ENCODE data around the gene INPP4B. TPM values are rescaled to one million over a fixed set of nuclear protein-coding genes. Genes with fewer than 3 reads are reported as not detected.

Gene INPP4B
- total RNA-seq, 1 donor from 2014 or later: 32.7 TPM

DNA sequence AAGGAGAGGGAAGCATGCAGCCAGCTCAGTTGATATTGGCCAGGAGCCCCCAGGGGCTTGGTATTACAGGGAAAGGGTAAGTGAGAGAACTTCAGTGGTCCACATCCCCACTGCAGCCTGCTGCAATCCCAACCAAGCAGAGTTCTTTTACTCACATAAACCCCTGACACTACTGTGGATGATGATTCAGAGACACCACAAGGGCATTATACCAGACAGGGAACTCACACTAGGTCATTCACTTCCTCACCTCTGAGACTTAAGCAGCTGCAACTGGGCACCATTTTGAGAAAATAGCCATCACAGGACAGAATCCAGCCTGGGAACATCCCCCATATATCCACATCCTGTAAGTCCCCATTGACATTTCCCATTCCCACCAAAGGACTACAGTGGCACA lies 248.0 kb downstream of the INPP4B start:
- TF ChIP-seq, protein P1, sequence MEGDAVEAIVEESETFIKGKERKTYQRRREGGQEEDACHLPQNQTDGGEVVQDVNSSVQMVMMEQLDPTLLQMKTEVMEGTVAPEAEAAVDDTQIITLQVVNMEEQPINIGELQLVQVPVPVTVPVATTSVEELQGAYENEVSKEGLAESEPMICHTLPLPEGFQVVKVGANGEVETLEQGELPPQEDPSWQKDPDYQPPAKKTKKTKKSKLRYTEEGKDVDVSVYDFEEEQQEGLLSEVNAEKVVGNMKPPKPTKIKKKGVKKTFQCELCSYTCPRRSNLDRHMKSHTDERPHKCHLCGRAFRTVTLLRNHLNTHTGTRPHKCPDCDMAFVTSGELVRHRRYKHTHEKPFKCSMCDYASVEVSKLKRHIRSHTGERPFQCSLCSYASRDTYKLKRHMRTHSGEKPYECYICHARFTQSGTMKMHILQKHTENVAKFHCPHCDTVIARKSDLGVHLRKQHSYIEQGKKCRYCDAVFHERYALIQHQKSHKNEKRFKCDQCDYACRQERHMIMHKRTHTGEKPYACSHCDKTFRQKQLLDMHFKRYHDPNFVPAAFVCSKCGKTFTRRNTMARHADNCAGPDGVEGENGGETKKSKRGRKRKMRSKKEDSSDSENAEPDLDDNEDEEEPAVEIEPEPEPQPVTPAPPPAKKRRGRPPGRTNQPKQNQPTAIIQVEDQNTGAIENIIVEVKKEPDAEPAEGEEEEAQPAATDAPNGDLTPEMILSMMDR (IDR thresholded peaks at IDR 0.05): no peak
- Histone ChIP-seq H3K36me3 (no peaks in the 10 kb centered on the region), H3K4me1 (no peaks in the 10 kb centered on the region), H3K27ac (no peak overlapping the region), H3K9me3 (peaks cover 3 to 7% of the 10 kb centered on the region in 2 donors), H3K27me3 (no peaks in the 10 kb centered on the region), H3K4me3 (no peak overlapping the region)
- intact Hi-C loops (cut with DNase I): no loop called here
- no peak for DNase-seq (ENCODE audit: low spot score in 2 of 2)

DNA sequence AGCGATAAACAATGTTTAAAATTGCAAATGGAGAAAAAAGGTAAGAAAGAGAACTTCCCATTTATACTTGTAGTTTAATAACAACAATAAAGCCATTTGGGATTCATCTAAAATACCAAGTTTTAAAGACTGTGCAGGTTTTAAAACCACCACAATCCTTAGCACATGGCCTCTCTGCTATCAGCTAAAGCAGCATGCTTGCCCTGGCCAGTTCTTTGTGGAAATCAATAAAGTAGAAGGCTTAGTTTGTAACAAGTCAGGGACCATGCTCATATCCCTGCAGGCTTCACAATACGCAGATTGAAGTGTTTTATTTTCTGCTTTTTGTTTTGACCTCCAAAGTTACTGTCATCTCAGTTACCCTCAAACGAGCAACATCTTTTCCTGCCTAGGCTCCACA lies 249.5 kb downstream of the INPP4B start:
- H3K27ac ChIP-seq: no peak overlapping the region
- H3K9me3 ChIP-seq: no peaks in the 10 kb centered on the region
- TF ChIP-seq, protein P1 (IDR thresholded peaks at IDR 0.05): no peak
- H3K36me3 ChIP-seq: no peaks in the 10 kb centered on the region
- DNase-seq (ENCODE audit: low spot score in 2 of 2): no peak
- no peak overlapping the region for H3K4me3 ChIP-seq
- intact Hi-C loops (cut with DNase I): no loop called here
- H3K4me1 ChIP-seq: no peaks in the 10 kb centered on the region
- no peaks in the 10 kb centered on the region for H3K27me3 ChIP-seq

DNA sequence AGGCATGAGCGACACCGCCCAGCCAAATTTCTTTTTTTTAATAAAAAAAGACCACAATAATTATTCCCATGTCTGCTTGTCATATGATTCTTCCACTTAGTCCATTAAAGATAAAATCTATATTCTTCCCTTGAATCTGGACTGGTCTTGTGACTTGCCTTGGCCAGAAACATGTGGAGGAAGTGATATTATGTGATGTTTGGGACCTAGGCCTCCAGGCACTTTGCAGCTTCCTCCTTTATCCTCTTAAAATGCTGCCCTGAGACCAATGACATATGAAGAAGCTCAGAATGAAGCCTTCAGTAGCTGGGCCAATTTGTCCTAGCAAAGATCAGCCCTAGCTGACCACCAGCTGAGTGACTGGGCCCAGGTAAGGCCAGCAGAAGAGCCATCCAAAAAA lies 250.0 kb downstream of the INPP4B start:
- no peaks in the 10 kb centered on the region for H3K27me3 ChIP-seq
- no peaks in the 10 kb centered on the region for H3K4me1 ChIP-seq
- no peak for DNase-seq (ENCODE audit: low spot score in 2 of 2)
- no peaks in the 10 kb centered on the region for H3K36me3 ChIP-seq
- H3K9me3 ChIP-seq: no peaks in the 10 kb centered on the region
- H3K27ac ChIP-seq: no peak overlapping the region
- TF ChIP-seq, protein P1 (IDR thresholded peaks at IDR 0.05): no peak
- no peak overlapping the region for H3K4me3 ChIP-seq
- intact Hi-C loops (cut with DNase I): no loop called here

DNA sequence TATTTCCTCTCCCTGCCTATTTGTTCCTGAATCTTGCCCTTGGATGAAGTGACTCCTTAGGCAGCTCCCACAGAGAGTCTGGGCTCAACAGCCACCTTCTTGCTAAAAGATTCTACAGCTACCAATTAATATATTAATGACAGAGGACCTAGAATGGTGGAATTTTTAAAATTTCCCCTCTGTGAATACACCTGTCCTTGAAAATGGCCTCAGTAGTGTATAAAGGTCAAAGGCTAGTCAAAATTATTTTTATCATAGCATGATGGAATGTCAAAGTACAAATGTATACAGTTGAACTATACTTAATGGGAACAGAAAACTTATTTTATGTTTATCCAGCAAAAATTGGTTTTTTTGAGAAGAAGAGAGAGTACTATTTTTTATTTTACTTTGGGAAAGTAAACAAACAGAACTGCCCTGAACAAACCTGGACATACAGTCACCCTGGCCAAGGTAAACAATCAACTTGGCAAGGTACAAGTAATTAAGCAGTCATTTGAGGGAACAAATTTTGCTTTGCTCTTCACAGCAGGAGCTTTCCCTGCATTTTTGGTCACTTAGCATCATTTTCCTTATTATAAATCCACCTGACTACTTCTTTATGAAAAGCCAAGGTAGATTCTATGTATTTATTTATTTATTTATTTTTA lies 250.8 kb downstream of the INPP4B start:
- H3K9me3 ChIP-seq: no peaks in the 10 kb centered on the region
- no peaks in the 10 kb centered on the region for H3K27me3 ChIP-seq
- DNase-seq (ENCODE audit: low spot score in 2 of 2): no peak
- intact Hi-C loops (cut with DNase I): no loop called here
- no peaks in the 10 kb centered on the region for H3K36me3 ChIP-seq
- H3K27ac ChIP-seq: no peak overlapping the region
- TF ChIP-seq, protein P1 (IDR thresholded peaks at IDR 0.05): no peak
- no peaks in the 10 kb centered on the region for H3K4me1 ChIP-seq
- no peak overlapping the region for H3K4me3 ChIP-seq

DNA sequence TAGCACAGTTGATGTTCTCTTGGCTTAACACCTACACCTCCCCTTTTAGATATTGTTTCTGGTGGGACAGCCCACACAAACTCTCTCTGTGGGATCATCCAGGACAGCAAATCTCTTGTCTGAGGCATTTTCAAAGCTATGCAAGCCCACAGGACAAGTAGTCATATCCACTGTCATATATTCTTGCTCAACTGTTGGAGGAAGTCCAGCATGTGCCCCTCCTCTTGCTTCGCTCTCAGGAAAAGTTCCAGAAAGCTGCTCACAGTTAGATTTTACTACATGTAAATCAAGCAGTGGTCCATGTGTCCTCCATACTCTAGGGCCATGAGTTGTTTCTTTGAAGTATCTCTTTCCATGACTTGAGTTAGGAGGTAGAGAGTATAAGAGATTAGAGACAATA lies 260.7 kb downstream of the INPP4B start:
- Histone ChIP-seq H3K27ac (no peak overlapping the region), H3K4me1 (no peaks in the 10 kb centered on the region), H3K27me3 (no peaks in the 10 kb centered on the region), H3K36me3 (no peaks in the 10 kb centered on the region), H3K9me3 (no peaks in the 10 kb centered on the region), H3K4me3 (no peak overlapping the region)
- intact Hi-C loops (cut with DNase I): no loop called here
- TF ChIP-seq, protein P1 (IDR thresholded peaks at IDR 0.05): no peak
- DNase-seq (ENCODE audit: low spot score in 2 of 2): no peak

DNA sequence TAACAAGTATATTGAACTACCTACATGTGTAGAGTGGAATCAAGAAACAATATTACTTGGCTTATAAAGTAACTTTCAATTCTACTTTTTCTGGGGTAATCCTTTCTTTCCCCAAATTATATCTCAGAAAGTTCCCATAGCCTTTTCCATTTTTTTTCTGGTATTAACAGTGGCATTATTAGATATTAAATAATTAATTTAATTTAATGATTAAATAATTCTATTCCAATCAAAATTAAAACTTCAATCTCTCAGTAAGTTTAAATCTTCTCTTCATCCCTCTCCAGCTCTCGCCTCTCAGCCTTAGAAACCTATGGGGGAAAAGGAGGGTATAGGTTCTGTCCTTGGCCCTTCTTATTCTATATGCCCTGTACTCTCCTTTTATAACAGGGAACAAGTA lies 262.4 kb downstream of the INPP4B start:
- no peaks in the 10 kb centered on the region for H3K36me3 ChIP-seq
- TF ChIP-seq, protein P1 (IDR thresholded peaks at IDR 0.05): no peak
- no peak overlapping the region for H3K27ac ChIP-seq
- no peaks in the 10 kb centered on the region for H3K9me3 ChIP-seq
- intact Hi-C loops (cut with DNase I): no loop called here
- no peaks in the 10 kb centered on the region for H3K4me1 ChIP-seq
- no peaks in the 10 kb centered on the region for H3K27me3 ChIP-seq
- no peak overlapping the region for H3K4me3 ChIP-seq
- no peak for DNase-seq (ENCODE audit: low spot score in 2 of 2)

Measured in ascending aorta (tissue), 2 donors.